ENCODE results near the gene NEIL3.

NEIL3 gene

GRCh38 chr4:177371461-177371860 lies 61.8 kb downstream of the NEIL3 start:
- DNase-seq, result no peak

- no peak for DNase-seq
Measured at GRCh38 chr4:177374966-177375365, 65.3 kb downstream of the NEIL3 start.

GRCh38 chr4:177375372-177375771 lies 65.7 kb downstream of the NEIL3 start:
- DNase-seq, result no peak

GRCh38 chr4:177376024-177376423 lies 66.3 kb downstream of the NEIL3 start:
- no peak for DNase-seq

- DNase-seq, result no peak
Measured at GRCh38 chr4:177380730-177381287, 71.1 kb downstream of the NEIL3 start.

GRCh38 chr4:177381762-177382310 lies 72.2 kb downstream of the NEIL3 start:
- no peak for DNase-seq

- DNase-seq, result no peak
Measured at GRCh38 chr4:177384856-177385397, 75.3 kb downstream of the NEIL3 start.

GRCh38 chr4:177385576-177386277 lies 76.1 kb downstream of the NEIL3 start:
- no peak for DNase-seq

- no peak for DNase-seq
Measured at GRCh38 chr4:177386278-177386815, 76.7 kb downstream of the NEIL3 start.

- DNase-seq, result no peak
Measured at GRCh38 chr4:177391287-177391686, 81.6 kb downstream of the NEIL3 start.

GRCh38 chr4:177391953-177392352 lies 82.3 kb downstream of the NEIL3 start:
- no peak for DNase-seq

- no peak for DNase-seq
Measured at GRCh38 chr4:177393236-177393635, 83.6 kb downstream of the NEIL3 start.

- DNase-seq, result no peak
Measured at GRCh38 chr4:177396352-177396751, 86.7 kb downstream of the NEIL3 start.

- DNase-seq, result no peak
Measured at GRCh38 chr4:177400030-177400429, 90.4 kb downstream of the NEIL3 start.

GRCh38 chr4:177401658-177402273 lies 92.1 kb downstream of the NEIL3 start:
- no peak for DNase-seq

GRCh38 chr4:177403746-177404145 lies 94.1 kb downstream of the NEIL3 start:
- DNase-seq, result no peak

GRCh38 chr4:177404342-177404741 lies 94.7 kb downstream of the NEIL3 start:
- DNase-seq, result no peak

GRCh38 chr4:177404986-177405385 lies 95.3 kb downstream of the NEIL3 start:
- DNase-seq, result no peak

- DNase-seq, result no peak
Measured at GRCh38 chr4:177405508-177405907, 95.8 kb downstream of the NEIL3 start.

GRCh38 chr4:177408023-177408422 lies 98.3 kb downstream of the NEIL3 start:
- DNase-seq, result no peak

- DNase-seq, result no peak
Measured at GRCh38 chr4:177410566-177410965, 100.9 kb downstream of the NEIL3 start.

GRCh38 chr4:177411996-177412395 lies 102.3 kb downstream of the NEIL3 start:
- DNase-seq, result no peak

Data from NCI-H345 (cell line).